Endothelial cell of umbilical vein (primary cell): Measurements from ENCODE around the gene GNAO1. TPM values are rescaled to one million over a fixed set of nuclear protein-coding genes. Genes with fewer than 3 reads are reported as not detected.

Experiments
- BruUV-seq: library from RNA; stranded (reverse); fragments of 400-500 nt; replicated peaks from 2 replicates; lab custom pipeline; 2021; lab: Mats Ljungman, UMichigan
- CTCF ChIA-PET: fragments of 300-600, 350-600 bp; sonication (Branson Sonifier 250); formaldehyde crosslinking; loops from one replicate; lab custom pipeline; 2021; ENCODE audit warnings: antibody characterized with exemption, inconsistent platforms; lab: Charles Lee
- POLR2A ChIA-PET: fragments of 300-600, 350-600 bp; sonication (Branson Sonifier 250); formaldehyde crosslinking; loops from one replicate; lab custom pipeline; 2021; ENCODE audit warnings: antibody characterized with exemption, inconsistent platforms; lab: Charles Lee
- DNase-seq: peaks from one replicate; pipeline ENCODE4 v3.0.0-alpha.2; 2011; ENCODE audit warnings: low read depth, low spot score
- FAIRE-seq: peaks from 2 replicates; lab custom pipeline; 2011; peaks lifted over from hg19 to GRCh38; lab: Jason Lieb, UNC
- H2AFZ ChIP-seq: 2 replicates; pipeline ENCODE4 v1.6.0; 2012; ENCODE audit warnings: low read depth, low read length, control low read depth, inconsistent platforms
- H3K27ac ChIP-seq: 2 replicates; pipeline ENCODE4 v1.5.1; 2011; ENCODE audit warnings: low read depth, mild to moderate bottlenecking, control low read depth, low read length, moderate library complexity; ENCODE audit not compliant: insufficient read depth
- H3K27me3 ChIP-seq, 2 experiments: 2 replicates each; pipeline versions ENCODE4 v1.6.0 to v1.6.1; 2011; ENCODE audit warnings: low read length in 2 of 2, mixed read lengths in 1 of 2; ENCODE audit not compliant: control insufficient read depth in 2 of 2, insufficient read depth in 2 of 2
- H3K36me3 ChIP-seq, 2 experiments: 2 replicates in 1 of 2; 3 replicates in 1 of 2; pipeline ENCODE4 v1.5.1; 2011; ENCODE audit warnings: low read length in 2 of 2, mild to moderate bottlenecking in 1 of 2, moderate library complexity in 1 of 2; ENCODE audit not compliant: control insufficient read depth in 2 of 2, insufficient read depth in 2 of 2; ENCODE audit errors: extremely low read depth in 1 of 2
- H3K4me1 ChIP-seq: 3 replicates; pipeline ENCODE4 v1.5.1; 2011; ENCODE audit warnings: mild to moderate bottlenecking, low read length; ENCODE audit not compliant: control insufficient read depth, insufficient read depth; ENCODE audit errors: extremely low read depth
- H3K4me2 ChIP-seq: 2 replicates; pipeline ENCODE4 v1.6.1; 2011; ENCODE audit warnings: low read length, control low read depth, mixed read lengths; ENCODE audit not compliant: insufficient read depth
- H3K4me3 ChIP-seq, 3 experiments: fragments of 200-600 bp in 1 of 3; sonication (generic), shearing (Covaris generic) in 1 of 3; replicated peaks in 1 of 3; 2 replicates each; pipeline ENCODE4 v1.5.1; 2011 to 2016; ENCODE audit warnings: control low read depth in 3 of 3, low read length in 3 of 3, mild to moderate bottlenecking in 2 of 3, inconsistent platforms in 1 of 3, low read depth in 1 of 3, moderate library complexity in 1 of 3; ENCODE audit not compliant: insufficient read depth in 1 of 3
- H3K79me2 ChIP-seq: 2 replicates; pipeline ENCODE4 v1.6.0; 2012; ENCODE audit warnings: low read length, inconsistent platforms; ENCODE audit not compliant: control insufficient read depth, insufficient read depth
- H3K9ac ChIP-seq: replicated peaks from 2 replicates; pipeline ENCODE3; 2011; ENCODE audit warnings: low read length, control low read depth; ENCODE audit not compliant: insufficient read depth; ENCODE audit errors: extremely low read depth
- H3K9me1 ChIP-seq: replicated peaks from 3 replicates; pipeline ENCODE4 v1.6.0; 2011; ENCODE audit warnings: mild to moderate bottlenecking, low read length; ENCODE audit not compliant: control insufficient read depth, insufficient read depth; ENCODE audit errors: extremely low read depth
- H3K9me3 ChIP-seq: replicated peaks from 2 replicates; pipeline ENCODE4 v1.5.1; 2012; ENCODE audit warnings: low read length, inconsistent platforms; ENCODE audit not compliant: control insufficient read depth, insufficient read depth
- H4K20me1 ChIP-seq: replicated peaks from 2 replicates; pipeline ENCODE3; 2011; ENCODE audit warnings: mild to moderate bottlenecking, low read length; ENCODE audit not compliant: control insufficient read depth, insufficient read depth; ENCODE audit errors: extremely low read depth
- EZH2 ChIP-seq: IDR thresholded peaks from 2 replicates; pipeline ENCODE4 v1.6.1; 2012; ENCODE audit warnings: borderline replicate concordance, low read depth, mild to moderate bottlenecking, moderate library complexity, low read length, inconsistent platforms; ENCODE audit not compliant: severe bottlenecking
- FOS ChIP-seq: IDR thresholded peaks from 2 replicates; pipeline ENCODE4 v1.6.1; 2011; ENCODE audit warnings: mild to moderate bottlenecking, low read length, moderate library complexity, borderline replicate concordance; ENCODE audit not compliant: insufficient read depth
- GATA2 ChIP-seq: IDR thresholded peaks from 2 replicates; pipeline ENCODE4 v1.7.0; 2011; ENCODE audit warnings: low read depth, mild to moderate bottlenecking, moderate library complexity, mixed read lengths, low read length; ENCODE audit not compliant: insufficient read length, insufficient read depth
- JUN ChIP-seq: IDR thresholded peaks from 2 replicates; pipeline ENCODE4 v1.6.1; 2011; ENCODE audit warnings: borderline replicate concordance, low read depth; ENCODE audit not compliant: insufficient read length, insufficient read depth
- MAX ChIP-seq: IDR thresholded peaks from 2 replicates; pipeline ENCODE4 v1.6.1; 2011; ENCODE audit not compliant: insufficient read depth, insufficient read length
- MYC ChIP-seq: IDR thresholded peaks from one replicate; pipeline ENCODE4 v1.6.1; 2011; ENCODE audit warnings: mild to moderate bottlenecking, low read depth, low read length
- POLR2A ChIP-seq: IDR thresholded peaks from 2 replicates; pipeline ENCODE4 v1.6.1; 2012; ENCODE audit warnings: low read depth, mild to moderate bottlenecking, control low read depth, low read length
- POLR2AphosphoS5 ChIP-seq: IDR thresholded peaks from 2 replicates; pipeline ENCODE4 v1.6.1; 2012; ENCODE audit warnings: low read depth, mild to moderate bottlenecking, control low read depth, low read length, moderate library complexity; ENCODE audit not compliant: insufficient read depth
- dilution Hi-C: fragments of 300-500 bp; cut with MboI; formaldehyde crosslinking; loops from one replicate; pipeline ENCODE4 v1.15.0; 2019; ENCODE audit warnings: low sequenced_read_pairs; ENCODE audit not compliant: extremely low pct_ligation_motif_present
- intact Hi-C: fragments of 100-400 bp; cut with micrococcal nuclease; formaldehyde crosslinking; loops from one replicate; pipeline ENCODE4 v1.10.0; 2022
- polyA plus RNA-seq, 4 experiments: library from polyadenylated mRNA; depleted of rRNA in 3 of 4; stranded (reverse) in 3 of 4; unstranded in 1 of 4; fragments of >200 nt; gene quantifications; 2 replicates each; pipeline versions ENCODE4 v1.2.1 to v1.2.3, GENCODE V29; 2011 to 2012; ENCODE audit warnings: missing spikeins in 1 of 4
- total RNA-seq: library from RNA; stranded (reverse); gene quantifications from 2 replicates; pipeline ENCODE4 v1.2.3, GENCODE V29; 2021
- TF ChIP-seq, protein P1 (sequence below), 2 donors: IDR thresholded peaks; 1 replicate in 1 of 2; 2 replicates in 1 of 2; pipeline ENCODE4 v1.5.1; 2011; ENCODE audit warnings: low read length in 2 of 2, mild to moderate bottlenecking in 2 of 2, moderate library complexity in 2 of 2, control low read depth in 1 of 2, inconsistent platforms in 1 of 2, low read depth in 1 of 2; ENCODE audit not compliant: insufficient read depth in 1 of 2; ENCODE audit errors: extremely low read depth in 1 of 2

Gene GNAO1
- total and polyA plus RNA-seq, 2 donors (not counting 3 experiments of a cell fraction or from before 2014, with no cell fraction given) = not detected

DNA sequence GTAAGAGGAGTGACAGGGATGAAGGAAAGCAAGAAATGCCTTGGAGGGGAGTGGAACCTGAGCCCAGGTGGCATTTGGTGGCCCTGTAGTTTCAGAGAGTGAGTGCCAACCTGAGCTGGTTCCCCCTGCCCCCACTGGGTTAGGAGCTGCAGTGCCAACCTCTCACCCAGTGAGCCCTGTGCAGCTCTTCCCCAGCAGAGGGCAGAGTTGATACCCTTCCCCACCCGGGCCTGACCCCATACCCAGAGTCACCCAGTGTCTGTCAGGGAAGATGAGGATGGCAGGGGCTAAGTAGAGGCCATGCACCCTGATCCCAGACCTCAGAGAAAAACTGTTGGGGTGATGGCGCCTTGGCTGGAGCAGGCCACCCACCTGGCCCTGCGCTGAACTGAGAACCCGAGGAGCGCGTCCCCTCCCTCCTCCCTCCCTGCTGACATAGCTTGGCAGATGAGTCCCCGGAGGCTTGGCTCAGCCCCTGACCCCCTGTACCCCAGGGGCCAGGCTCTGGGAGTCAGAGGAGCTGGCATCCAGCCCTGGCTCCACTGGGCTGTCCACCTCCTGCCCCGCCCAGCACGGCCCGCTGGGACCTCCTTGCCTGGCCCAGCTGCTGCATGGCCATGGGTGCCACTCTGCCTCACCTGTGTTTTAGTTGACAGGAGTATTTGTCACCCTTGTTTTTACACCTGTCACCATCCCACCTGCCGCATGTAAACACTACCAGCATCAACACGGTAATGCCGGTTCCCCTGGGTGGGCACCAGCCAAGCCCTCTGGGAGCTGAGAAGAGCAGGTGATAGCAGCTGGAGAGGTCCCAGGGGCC lies 120.1 kb downstream of the GNAO1 start:
- H4K20me1 ChIP-seq = no peaks in the 10 kb centered on the region
- no peak overlapping the region for H3K9ac ChIP-seq
- TF ChIP-seq, protein P1, sequence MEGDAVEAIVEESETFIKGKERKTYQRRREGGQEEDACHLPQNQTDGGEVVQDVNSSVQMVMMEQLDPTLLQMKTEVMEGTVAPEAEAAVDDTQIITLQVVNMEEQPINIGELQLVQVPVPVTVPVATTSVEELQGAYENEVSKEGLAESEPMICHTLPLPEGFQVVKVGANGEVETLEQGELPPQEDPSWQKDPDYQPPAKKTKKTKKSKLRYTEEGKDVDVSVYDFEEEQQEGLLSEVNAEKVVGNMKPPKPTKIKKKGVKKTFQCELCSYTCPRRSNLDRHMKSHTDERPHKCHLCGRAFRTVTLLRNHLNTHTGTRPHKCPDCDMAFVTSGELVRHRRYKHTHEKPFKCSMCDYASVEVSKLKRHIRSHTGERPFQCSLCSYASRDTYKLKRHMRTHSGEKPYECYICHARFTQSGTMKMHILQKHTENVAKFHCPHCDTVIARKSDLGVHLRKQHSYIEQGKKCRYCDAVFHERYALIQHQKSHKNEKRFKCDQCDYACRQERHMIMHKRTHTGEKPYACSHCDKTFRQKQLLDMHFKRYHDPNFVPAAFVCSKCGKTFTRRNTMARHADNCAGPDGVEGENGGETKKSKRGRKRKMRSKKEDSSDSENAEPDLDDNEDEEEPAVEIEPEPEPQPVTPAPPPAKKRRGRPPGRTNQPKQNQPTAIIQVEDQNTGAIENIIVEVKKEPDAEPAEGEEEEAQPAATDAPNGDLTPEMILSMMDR (IDR thresholded peaks at IDR 0.05; ENCODE audit: extremely low read depth in 1 of 2, insufficient read depth in 1 of 2, low read depth in 1 of 2, low read length in 2 of 2) = peak; percentile 7 to 28
- no peak for TF ChIP-seq POLR2AphosphoS5
- intact Hi-C loops = loop anchor here (10.0 kb wide), 3 partner anchors 117 to 467 kb away; partner anchors contain the start of gene GNAO1
- BruUV-seq = no TSS peak
- no peak for DNase-seq
- no peak overlapping the region for H2AFZ ChIP-seq
- ChIA-PET CTCF (interaction anchor here (0.6 to 1.9 kb wide), 3 partner anchors 10 to 391 kb away, joined by 4 to 6 read pairs (median 5); no protein-coding TSS in a partner anchor), POLR2A (no interaction called here)
- no peak overlapping the region for H3K4me2 ChIP-seq
- no peaks in the 10 kb centered on the region for H3K9me1 ChIP-seq
- H3K36me3 ChIP-seq = no peaks in the 10 kb centered on the region
- no peak for FAIRE-seq
- no peaks in the 10 kb centered on the region for H3K4me1 ChIP-seq
- dilution Hi-C loops = no loop called here
- H3K79me2 ChIP-seq = no peaks in the 10 kb centered on the region
- H3K4me3 ChIP-seq = no peak overlapping the region
- H3K9me3 ChIP-seq = no peaks in the 10 kb centered on the region
- no peak overlapping the region for H3K27ac ChIP-seq
- no peaks in the 10 kb centered on the region for H3K27me3 ChIP-seq

DNA sequence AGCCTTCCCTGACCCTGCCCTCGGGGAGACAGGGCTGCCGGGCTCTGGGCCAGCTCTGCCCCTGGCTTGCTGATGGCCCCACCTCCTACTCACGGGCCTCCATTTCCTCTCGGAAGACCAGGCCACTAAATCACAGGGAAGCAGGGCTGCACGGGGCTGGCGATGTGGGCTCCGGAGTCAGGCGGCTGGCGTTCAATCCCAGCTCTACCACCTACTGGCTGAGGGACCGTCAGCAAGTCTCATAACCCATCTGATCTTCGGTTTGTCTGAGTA lies 120.7 kb downstream of the GNAO1 start:
- no peaks in the 10 kb centered on the region for H3K9me1 ChIP-seq
- no peaks in the 10 kb centered on the region for H3K9me3 ChIP-seq
- BruUV-seq = no TSS peak
- H2AFZ ChIP-seq = no peak overlapping the region
- no peak overlapping the region for H3K9ac ChIP-seq
- H3K4me1 ChIP-seq = no peaks in the 10 kb centered on the region
- dilution Hi-C loops = no loop called here
- H3K27me3 ChIP-seq = peaks cover 0 to 3% of the 10 kb centered on the region in 2 experiments
- ChIA-PET CTCF (interaction anchor here (1.9 kb wide), 1 partner anchor 12 kb away, joined by 6 read pairs; no protein-coding TSS in a partner anchor), POLR2A (no interaction called here)
- H4K20me1 ChIP-seq = no peaks in the 10 kb centered on the region
- no peak for FAIRE-seq
- no peak overlapping the region for H3K27ac ChIP-seq
- no peak overlapping the region for H3K4me3 ChIP-seq
- H3K79me2 ChIP-seq = no peaks in the 10 kb centered on the region
- no peak for DNase-seq
- H3K4me2 ChIP-seq = no peak overlapping the region
- intact Hi-C loops = loop anchor here (10.0 kb wide), 3 partner anchors 117 to 467 kb away; partner anchors contain the start of gene GNAO1
- no peaks in the 10 kb centered on the region for H3K36me3 ChIP-seq
- TF ChIP-seq POLR2A (no peak), MYC (no peak), JUN (no peak), EZH2 (no peak), FOS (no peak), GATA2 (no peak), POLR2AphosphoS5 (no peak), MAX (no peak)
- TF ChIP-seq, protein P1 (IDR thresholded peaks at IDR 0.05; ENCODE audit: extremely low read depth in 1 of 2, insufficient read depth in 1 of 2, low read depth in 1 of 2, low read length in 2 of 2) = no peak
